ENCODE measurements around the gene RANBP10. TPM values are rescaled to one million over a fixed set of nuclear protein-coding genes. Genes with fewer than 3 reads are reported as not detected.

RANBP10 gene
- total and polyA plus RNA-seq, 9 of the 15 experiments (the other 6 are each of a cell fraction or from before 2014, with no cell fraction given) = 0.61 to 19.3 (median 5.9) TPM

- TF ChIP-seq ARID4B (CRISPR knock-in tag; IDR thresholded peaks at IDR 0.05) (peak; percentile 89), PHF20 (IDR thresholded peaks at IDR 0.05; ENCODE audit: partially characterized antibody) (peak; percentile 44), U2AF1 (optimal IDR thresholded peaks at IDR 0.05; ENCODE audit: low read depth, low read length) (peak; percentile 15), TARDBP (IDR thresholded peaks at IDR 0.05) (no peak), NELFE (IDR thresholded peaks at IDR 0.05; ENCODE audit: insufficient read depth, insufficient read length) (no peak), KDM4B (IDR thresholded peaks at IDR 0.05; ENCODE audit: borderline replicate concordance in 2 of 2, low read depth in 1 of 2) (0 out of 4 replicates have a peak, but pooled peaks of 1 of the 2 experiments have one; percentile 47), FOXA1 (IDR thresholded peaks at IDR 0.05; ENCODE audit: borderline replicate concordance) (no peak), PHB (CRISPR knock-in tag; IDR thresholded peaks at IDR 0.05) (no peak), ZNF444 (CRISPR knock-in tag; IDR thresholded peaks at IDR 0.05) (no peak), ZNF318 (IDR thresholded peaks at IDR 0.05; ENCODE audit: borderline replicate concordance in 1 of 2, low read depth in 1 of 2) (no peak), KLF1 (tag; IDR thresholded peaks at IDR 0.05) (peak; percentile 71; the same call in 1 of the 2 replicates), NR4A1 (CRISPR knock-in tag; IDR thresholded peaks at IDR 0.05) (no peak), NR4A1 (tag; IDR thresholded peaks at IDR 0.05) (no peak)
- TF ChIP-seq, protein P1, sequence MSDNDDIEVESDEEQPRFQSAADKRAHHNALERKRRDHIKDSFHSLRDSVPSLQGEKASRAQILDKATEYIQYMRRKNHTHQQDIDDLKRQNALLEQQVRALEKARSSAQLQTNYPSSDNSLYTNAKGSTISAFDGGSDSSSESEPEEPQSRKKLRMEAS (CRISPR knock-in tag; IDR thresholded peaks at IDR 0.05) = peak; percentile 60
Observed at GRCh38 chr16:67719048-67719777, 87.1 kb downstream of the RANBP10 start, which contains the start of gene GFOD2 (continued).
